Measurements from ENCODE around the gene GPR156. TPM values are rescaled to one million over a fixed set of nuclear protein-coding genes. Genes with fewer than 3 reads are reported as not detected.

GPR156 gene
- total RNA-seq, 4 donors from 2014 or later = 0.20 to 0.72 (median 0.41) TPM

DNA sequence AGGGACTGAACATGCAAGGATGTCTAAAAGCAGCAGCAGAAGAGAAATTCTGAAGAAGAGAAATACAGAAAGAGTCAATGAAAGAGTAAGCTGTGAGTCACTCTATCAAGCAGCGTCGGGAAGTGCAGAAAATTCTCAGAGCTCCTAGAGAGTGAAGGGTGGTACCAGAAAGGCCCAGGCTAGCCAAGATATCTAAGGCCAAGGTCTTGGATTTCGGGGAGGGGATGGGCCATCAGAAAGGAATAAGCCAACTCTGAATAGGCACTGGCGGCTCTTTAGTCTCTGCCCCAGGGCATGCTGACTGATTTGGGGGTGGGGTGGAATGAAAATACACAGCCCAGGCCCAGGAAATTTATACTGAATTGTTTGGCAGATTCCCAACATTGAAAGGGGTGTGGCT lies 70.8 kb downstream of the GPR156 start:
- TF ChIP-seq POLR2A (IDR thresholded peaks at IDR 0.05) = no peak
- TF ChIP-seq, protein P1, sequence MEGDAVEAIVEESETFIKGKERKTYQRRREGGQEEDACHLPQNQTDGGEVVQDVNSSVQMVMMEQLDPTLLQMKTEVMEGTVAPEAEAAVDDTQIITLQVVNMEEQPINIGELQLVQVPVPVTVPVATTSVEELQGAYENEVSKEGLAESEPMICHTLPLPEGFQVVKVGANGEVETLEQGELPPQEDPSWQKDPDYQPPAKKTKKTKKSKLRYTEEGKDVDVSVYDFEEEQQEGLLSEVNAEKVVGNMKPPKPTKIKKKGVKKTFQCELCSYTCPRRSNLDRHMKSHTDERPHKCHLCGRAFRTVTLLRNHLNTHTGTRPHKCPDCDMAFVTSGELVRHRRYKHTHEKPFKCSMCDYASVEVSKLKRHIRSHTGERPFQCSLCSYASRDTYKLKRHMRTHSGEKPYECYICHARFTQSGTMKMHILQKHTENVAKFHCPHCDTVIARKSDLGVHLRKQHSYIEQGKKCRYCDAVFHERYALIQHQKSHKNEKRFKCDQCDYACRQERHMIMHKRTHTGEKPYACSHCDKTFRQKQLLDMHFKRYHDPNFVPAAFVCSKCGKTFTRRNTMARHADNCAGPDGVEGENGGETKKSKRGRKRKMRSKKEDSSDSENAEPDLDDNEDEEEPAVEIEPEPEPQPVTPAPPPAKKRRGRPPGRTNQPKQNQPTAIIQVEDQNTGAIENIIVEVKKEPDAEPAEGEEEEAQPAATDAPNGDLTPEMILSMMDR (IDR thresholded peaks at IDR 0.05) = no peak
- 27 to 31% methylated on average over 4 of the region's 4 CpGs for WGBS, 2 donors
- DNase-seq (ENCODE audit: low spot score in 2 of 2) = no peak
- H3K4me3 ChIP-seq (ENCODE audit: low read depth, poor library complexity, severe bottlenecking) = no peak overlapping the region
- intact Hi-C loops (cut with DNase I; ENCODE audit: low total_unique reads) = loop anchor here (10.0 kb wide), 1 partner anchor 269 kb away; no protein-coding TSS in a partner anchor

DNA sequence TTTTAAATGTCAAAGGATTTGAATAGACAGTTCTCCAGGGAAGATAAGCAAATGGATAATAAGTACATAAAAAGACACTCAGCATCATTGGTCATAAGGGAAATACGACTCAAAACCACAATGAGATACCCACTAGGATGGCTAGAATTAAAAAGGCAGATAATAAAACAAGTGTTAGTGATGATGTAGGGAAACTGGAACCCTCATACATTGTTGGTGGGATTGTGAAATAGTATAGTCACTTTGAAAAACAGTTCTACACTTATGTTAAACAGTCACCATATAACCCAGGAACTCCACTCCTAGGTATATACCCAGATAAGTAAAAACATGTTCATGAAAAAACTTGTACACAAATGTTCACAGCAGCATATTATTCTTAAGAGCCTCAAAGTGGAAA lies 72.5 kb downstream of the GPR156 start:
- intact Hi-C loops (cut with DNase I; ENCODE audit: low total_unique reads) = loop anchor here (10.0 kb wide), 1 partner anchor 268 kb away; no protein-coding TSS in a partner anchor
- no peak for DNase-seq (ENCODE audit: low spot score in 2 of 2)
- TF ChIP-seq POLR2A (IDR thresholded peaks at IDR 0.05) = no peak
- TF ChIP-seq, protein P1 (IDR thresholded peaks at IDR 0.05) = no peak
- 89 to 95% methylated on average over 1 of the region's 1 CpG for WGBS, 2 donors
- H3K4me3 ChIP-seq (ENCODE audit: low read depth, poor library complexity, severe bottlenecking) = no peak overlapping the region

DNA sequence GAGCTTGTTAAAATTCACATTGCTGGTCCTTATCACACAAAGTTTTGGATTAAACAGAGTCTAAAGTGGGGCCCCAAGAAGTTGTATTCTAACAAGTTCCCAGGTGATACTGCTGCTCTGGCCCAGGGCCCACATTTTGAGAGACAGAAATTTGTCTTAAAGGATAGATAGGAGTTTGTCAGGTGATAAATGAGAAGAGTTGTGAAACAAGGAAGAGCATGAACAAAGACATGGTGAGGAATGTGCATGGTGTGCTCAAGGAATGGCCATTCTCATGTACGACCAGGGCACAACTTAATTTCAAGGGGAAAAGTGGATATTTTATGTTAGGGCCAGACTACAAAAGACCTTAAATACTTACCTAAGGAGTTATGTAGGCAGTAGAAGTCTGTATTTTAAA lies 75.6 kb downstream of the GPR156 start:
- intact Hi-C loops (cut with DNase I; ENCODE audit: low total_unique reads) = no loop called here
- WGBS, 2 donors = 81 to 90% methylated on average over 1 of the region's 1 CpG

DNA sequence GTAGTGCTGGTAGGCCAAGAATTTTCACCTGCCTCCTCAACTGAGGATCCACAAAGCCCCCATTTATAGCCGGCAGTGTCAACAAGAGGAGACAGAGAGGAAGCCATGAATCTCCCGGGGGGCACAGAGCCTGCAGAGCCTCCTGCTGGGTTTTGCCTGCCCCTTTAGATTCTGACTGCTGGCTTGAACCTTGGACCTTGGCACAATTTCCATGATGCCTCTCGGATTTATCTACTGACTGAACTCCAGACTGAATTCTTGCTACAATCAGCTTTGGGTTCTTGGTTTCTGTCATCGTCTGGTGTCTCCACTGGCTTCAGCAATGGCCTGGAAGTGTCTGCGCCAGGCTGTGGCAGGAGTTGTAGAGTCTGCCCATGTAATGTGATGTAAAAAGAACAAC lies 80.7 kb downstream of the GPR156 start:
- H3K4me3 ChIP-seq (ENCODE audit: low read depth, poor library complexity, severe bottlenecking) = no peak overlapping the region
- intact Hi-C loops (cut with DNase I; ENCODE audit: low total_unique reads) = no loop called here
- TF ChIP-seq POLR2A (IDR thresholded peaks at IDR 0.05) = no peak
- TF ChIP-seq, protein P1 (IDR thresholded peaks at IDR 0.05) = no peak
- no peak for DNase-seq (ENCODE audit: low spot score in 2 of 2)
- WGBS, 2 donors = 98% methylated on average over 5 of the region's 5 CpGs

More for the DNA sequence above, 75.6 kb downstream of the GPR156 start:
- TF ChIP-seq POLR2A (IDR thresholded peaks at IDR 0.05) = no peak
- TF ChIP-seq, protein P1 (IDR thresholded peaks at IDR 0.05) = no peak
- no peak overlapping the region for H3K4me3 ChIP-seq (ENCODE audit: low read depth, poor library complexity, severe bottlenecking)
- DNase-seq (ENCODE audit: low spot score in 2 of 2) = no peak

DNA sequence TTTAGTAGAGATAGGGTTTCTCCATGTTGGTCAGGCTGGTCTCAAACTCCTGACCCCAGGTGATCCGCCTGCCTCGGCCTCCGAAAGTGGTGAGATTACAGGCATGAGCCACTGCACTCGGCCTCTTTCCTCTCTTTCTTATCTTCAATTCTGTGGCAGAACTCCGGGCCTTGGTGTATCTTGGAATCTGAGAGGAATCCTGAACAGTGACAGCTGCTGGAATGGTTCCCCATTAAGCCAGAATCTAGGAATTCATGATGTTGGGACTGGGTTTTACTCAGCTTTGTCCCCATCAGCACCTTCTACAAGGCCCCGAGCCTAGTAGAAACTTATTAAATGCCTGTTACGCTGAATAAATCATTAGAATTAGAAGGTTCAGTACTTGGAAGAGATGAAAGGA lies 81.4 kb downstream of the GPR156 start:
- no peak overlapping the region for H3K4me3 ChIP-seq (ENCODE audit: low read depth, poor library complexity, severe bottlenecking)
- TF ChIP-seq, protein P1 (IDR thresholded peaks at IDR 0.05) = no peak
- TF ChIP-seq POLR2A (IDR thresholded peaks at IDR 0.05) = no peak
- intact Hi-C loops (cut with DNase I; ENCODE audit: low total_unique reads) = no loop called here
- DNase-seq (ENCODE audit: low spot score in 2 of 2) = no peak
- WGBS, 2 donors = 84 to 91% methylated on average over 7 of the region's 7 CpGs

DNA sequence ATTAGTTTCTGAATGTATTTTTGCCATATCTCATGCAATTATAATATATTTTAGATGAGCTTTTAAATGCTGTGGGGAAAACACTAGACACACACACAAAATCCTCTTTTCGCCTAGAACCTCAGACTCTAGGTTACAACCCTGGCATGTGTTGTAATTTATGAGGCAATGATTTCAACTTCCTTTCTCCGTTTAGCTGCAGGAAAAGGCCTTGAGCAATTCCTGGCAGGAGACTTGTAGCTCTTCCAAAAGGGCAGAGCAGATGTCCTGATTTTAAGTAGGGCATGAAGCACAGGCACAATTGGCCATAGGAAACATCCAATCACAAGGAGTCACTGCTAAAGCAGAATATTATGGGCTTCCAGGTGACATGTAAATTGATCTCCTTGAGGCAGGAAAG lies 82.0 kb downstream of the GPR156 start:
- 8% methylated on average over 2 of the region's 2 CpGs for WGBS, 2 donors
- H3K4me3 ChIP-seq (ENCODE audit: low read depth, poor library complexity, severe bottlenecking) = no peak overlapping the region
- intact Hi-C loops (cut with DNase I; ENCODE audit: low total_unique reads) = no loop called here
- TF ChIP-seq POLR2A (IDR thresholded peaks at IDR 0.05) = no peak
- TF ChIP-seq, protein P1 (IDR thresholded peaks at IDR 0.05) = no peak
- DNase-seq (ENCODE audit: low spot score in 2 of 2) = peak in 1 of 2 donors; percentile 43

Data from lower leg skin (tissue), 4 donors.